Activated CD4-positive, alpha-beta memory T cell treated with anti-CD3 and anti-CD28 coated beads, Interleukin-2, amount 10 ng/mL, durations not matched to agents 7 days and 5 days (primary cell): ENCODE measurements around the gene SYNJ2. TPM values are rescaled to one million over a fixed set of nuclear protein-coding genes. Genes with fewer than 3 reads are reported as not detected.

Source experiments
- CTCF ChIA-PET: fragments of 350-600 bp; sonication (Branson Sonifier 250); formaldehyde crosslinking; loops from one replicate; lab custom pipeline; 2021; ENCODE audit warnings: antibody characterized with exemption, inconsistent platforms; lab: Charles Lee
- POLR2A ChIA-PET: fragments of 350-600 bp; sonication (Branson Sonifier 250); formaldehyde crosslinking; loops from one replicate; lab custom pipeline; 2021; ENCODE audit warnings: antibody characterized with exemption; lab: Charles Lee
- DNase-seq: peaks from one replicate; pipeline ENCODE4 v3.0.0-alpha.2; 2020
- H3K27ac Mint-ChIP-seq: one replicate; pipeline ENCODE4 v1.8.0; 2021; ENCODE audit warnings: mild to moderate bottlenecking, mixed read lengths
- H3K27me3 Mint-ChIP-seq: one replicate; pipeline ENCODE4 v1.8.0; 2021; ENCODE audit warnings: mixed read lengths
- H3K36me3 Mint-ChIP-seq: one replicate; pipeline ENCODE4 v1.8.0; 2021; ENCODE audit warnings: low read depth, mixed read lengths
- H3K4me1 Mint-ChIP-seq: one replicate; pipeline ENCODE4 v1.8.0; 2021; ENCODE audit warnings: mixed read lengths
- H3K4me3 Mint-ChIP-seq: one replicate; pipeline ENCODE4 v1.8.0; 2021; ENCODE audit warnings: mild to moderate bottlenecking, mixed read lengths
- H3K9me3 Mint-ChIP-seq: one replicate; pipeline ENCODE4 v1.8.0; 2021; ENCODE audit warnings: mixed read lengths
- total RNA-seq, 2 experiments: library from RNA; stranded (reverse); gene quantifications; one replicate each; pipeline ENCODE4 v1.2.3, GENCODE V29; 2021

Gene SYNJ2
- total RNA-seq, 2 experiments from 2014 or later = 36.8 to 39.1 TPM

DNA sequence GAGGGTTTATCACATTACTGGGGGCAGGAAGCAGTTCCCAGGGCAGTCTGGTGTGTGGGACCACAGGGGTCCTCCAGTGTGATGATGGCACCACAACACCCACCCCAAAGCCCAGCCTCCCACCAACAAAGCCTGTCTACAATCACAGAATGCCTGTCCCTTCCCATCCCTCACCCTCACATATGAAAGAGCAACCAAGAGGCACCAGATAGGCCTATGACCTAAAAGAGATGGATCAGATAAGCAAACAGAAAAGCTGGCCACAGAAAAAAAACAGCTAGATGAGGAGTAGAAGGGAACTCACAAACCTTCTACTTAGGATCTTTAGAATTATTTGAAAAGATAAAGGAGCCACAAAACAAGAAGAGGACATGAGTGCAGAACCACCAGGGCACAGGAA is 132.1 kb downstream of the SYNJ2 start:
- Mint-ChIP-seq H3K27me3 (no peaks in the 10 kb centered on the region), H3K9me3 (no peaks in the 10 kb centered on the region), H3K4me1 (peaks cover 2% of the 10 kb centered on the region), H3K27ac (no peak overlapping the region), H3K4me3 (no peak overlapping the region), H3K36me3 (peaks cover 37% of the 10 kb centered on the region)
- no peak for DNase-seq
- POLR2A ChIA-PET = no interaction called here
- CTCF ChIA-PET = no interaction called here

DNA sequence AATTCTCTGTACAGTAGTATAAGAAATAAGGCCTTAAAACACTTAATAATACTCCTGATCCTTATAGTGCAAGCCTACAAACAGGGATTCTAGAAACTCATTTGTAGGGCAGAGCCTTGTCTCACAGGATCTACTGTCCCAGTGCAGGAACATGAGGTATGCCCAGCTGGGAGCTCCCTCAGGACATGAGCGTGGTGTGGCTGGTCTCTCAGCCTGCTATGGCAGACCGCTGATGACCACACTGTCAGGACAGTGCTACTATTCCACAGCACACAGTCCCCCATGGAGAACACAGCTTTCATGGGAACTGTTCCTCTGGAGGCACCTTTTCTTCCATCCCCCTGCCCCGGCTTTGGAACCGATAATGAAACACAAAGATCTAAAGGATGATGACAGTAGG is 133.4 kb downstream of the SYNJ2 start:
- no peak for DNase-seq
- Mint-ChIP-seq H3K4me1 (peaks cover 2% of the 10 kb centered on the region), H3K27ac (no peak overlapping the region), H3K9me3 (no peaks in the 10 kb centered on the region), H3K36me3 (peaks cover 30% of the 10 kb centered on the region), H3K4me3 (no peak overlapping the region), H3K27me3 (no peaks in the 10 kb centered on the region)
- ChIA-PET CTCF (no interaction called here), POLR2A (interaction anchor here (1.2 kb wide), 1 partner anchor 13 kb away, joined by 3 read pairs; no protein-coding TSS in a partner anchor)

DNA sequence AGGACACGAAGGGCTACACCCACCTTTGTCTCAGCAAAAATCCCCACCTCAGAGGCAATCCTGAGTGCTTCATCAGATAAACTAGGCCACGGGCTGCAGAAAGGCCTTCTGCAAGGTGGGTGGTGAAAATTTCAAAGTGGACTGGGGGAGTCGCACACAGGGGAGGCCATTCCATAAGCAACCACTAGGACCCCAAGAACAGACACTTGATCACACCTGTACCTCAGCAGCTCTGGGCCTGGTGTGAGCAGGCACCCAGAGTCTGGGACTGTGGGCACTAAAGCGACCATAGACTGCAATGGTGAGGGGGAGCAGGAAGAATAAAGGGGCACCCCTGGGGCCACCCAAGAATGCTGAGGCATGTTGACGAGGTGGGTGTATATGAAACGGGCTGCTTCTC is 133.8 kb downstream of the SYNJ2 start:
- Mint-ChIP-seq H3K4me3 (no peak overlapping the region), H3K27me3 (no peaks in the 10 kb centered on the region), H3K36me3 (peaks cover 31% of the 10 kb centered on the region), H3K4me1 (peaks cover 2% of the 10 kb centered on the region), H3K27ac (no peak overlapping the region), H3K9me3 (no peaks in the 10 kb centered on the region)
- ChIA-PET POLR2A (interaction anchor here (1.2 kb wide), 1 partner anchor 12 kb away, joined by 3 read pairs; no protein-coding TSS in a partner anchor), CTCF (no interaction called here)
- no peak for DNase-seq

DNA sequence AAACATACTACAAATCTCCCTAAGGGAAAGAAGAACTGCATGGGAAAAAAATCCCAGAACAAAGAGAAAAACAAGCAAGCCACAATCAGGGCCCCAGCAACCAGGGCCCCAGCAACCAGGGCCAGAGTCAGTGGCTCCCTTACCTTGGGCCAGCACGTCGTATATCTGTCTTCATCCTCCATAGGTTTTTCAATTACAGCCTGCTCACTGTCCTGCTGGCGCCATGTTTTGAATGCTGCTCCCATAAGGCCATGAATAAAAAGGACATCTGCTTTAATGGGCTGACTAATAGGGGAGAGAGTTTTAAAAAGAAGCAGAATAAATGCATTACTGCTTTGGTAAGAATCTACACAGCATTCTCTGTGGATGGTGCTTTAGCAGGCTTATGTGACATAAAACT is 137.2 kb downstream of the SYNJ2 start:
- Mint-ChIP-seq H3K9me3 (no peaks in the 10 kb centered on the region), H3K27me3 (no peaks in the 10 kb centered on the region), H3K27ac (no peak overlapping the region), H3K4me3 (no peak overlapping the region), H3K36me3 (peaks cover 25% of the 10 kb centered on the region), H3K4me1 (peaks cover 2% of the 10 kb centered on the region)
- no peak for DNase-seq
- CTCF ChIA-PET = no interaction called here
- POLR2A ChIA-PET = no interaction called here

DNA sequence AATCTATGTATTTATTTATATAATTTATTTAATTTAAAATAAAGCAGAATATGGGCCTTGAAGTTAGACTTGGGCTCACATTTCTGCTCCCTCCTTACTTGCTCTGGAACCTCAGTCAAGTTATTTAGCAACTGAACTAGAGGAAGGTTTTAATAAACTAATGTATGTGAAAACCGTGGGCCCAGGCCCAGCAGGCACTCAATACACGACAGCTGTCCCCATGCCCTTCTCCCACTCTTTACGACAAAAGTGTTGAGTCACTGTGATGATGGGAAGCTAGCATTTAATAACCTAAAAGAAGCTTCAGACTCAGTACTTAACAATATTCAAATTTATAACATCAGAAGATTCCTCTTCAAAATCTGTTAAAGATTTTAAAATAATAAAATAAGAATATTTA is 139.7 kb downstream of the SYNJ2 start:
- peaks cover 17% of the 10 kb centered on the region for H3K36me3 Mint-ChIP-seq
- H3K27me3 Mint-ChIP-seq = no peaks in the 10 kb centered on the region
- no peak for DNase-seq
- POLR2A ChIA-PET = no interaction called here
- CTCF ChIA-PET = interaction anchor here (0.9 kb wide), 1 partner anchor 79 kb away, joined by 7 read pairs; no protein-coding TSS in a partner anchor
- no peak overlapping the region for H3K27ac Mint-ChIP-seq
- H3K4me3 Mint-ChIP-seq = no peak overlapping the region
- H3K4me1 Mint-ChIP-seq = no peaks in the 10 kb centered on the region
- no peaks in the 10 kb centered on the region for H3K9me3 Mint-ChIP-seq

DNA sequence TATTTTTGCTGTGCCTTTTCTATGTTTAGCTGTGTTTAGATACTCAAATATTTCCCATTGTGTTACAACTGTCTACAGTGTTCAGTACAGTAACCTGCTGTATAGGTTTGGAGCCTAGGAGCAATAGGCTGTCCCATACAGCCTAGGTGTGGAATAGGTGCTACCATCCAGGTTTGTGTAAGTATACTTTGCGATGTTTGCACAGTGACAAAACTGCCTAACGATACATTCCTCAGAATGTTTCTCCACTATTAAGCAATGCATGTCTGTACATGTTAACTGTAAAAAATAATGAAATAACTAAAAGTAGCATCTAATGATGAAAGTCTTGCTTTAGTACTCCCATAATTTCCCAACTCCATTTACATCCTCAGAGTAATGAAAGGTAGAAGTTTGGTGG is 140.4 kb downstream of the SYNJ2 start:
- ChIA-PET CTCF (interaction anchor here (0.9 kb wide), 1 partner anchor 79 kb away, joined by 7 read pairs; no protein-coding TSS in a partner anchor), POLR2A (no interaction called here)
- no peaks in the 10 kb centered on the region for H3K9me3 Mint-ChIP-seq
- DNase-seq = no peak
- no peak overlapping the region for H3K4me3 Mint-ChIP-seq
- H3K27ac Mint-ChIP-seq = no peak overlapping the region
- H3K36me3 Mint-ChIP-seq = peaks cover 17% of the 10 kb centered on the region
- no peaks in the 10 kb centered on the region for H3K27me3 Mint-ChIP-seq
- no peaks in the 10 kb centered on the region for H3K4me1 Mint-ChIP-seq

DNA sequence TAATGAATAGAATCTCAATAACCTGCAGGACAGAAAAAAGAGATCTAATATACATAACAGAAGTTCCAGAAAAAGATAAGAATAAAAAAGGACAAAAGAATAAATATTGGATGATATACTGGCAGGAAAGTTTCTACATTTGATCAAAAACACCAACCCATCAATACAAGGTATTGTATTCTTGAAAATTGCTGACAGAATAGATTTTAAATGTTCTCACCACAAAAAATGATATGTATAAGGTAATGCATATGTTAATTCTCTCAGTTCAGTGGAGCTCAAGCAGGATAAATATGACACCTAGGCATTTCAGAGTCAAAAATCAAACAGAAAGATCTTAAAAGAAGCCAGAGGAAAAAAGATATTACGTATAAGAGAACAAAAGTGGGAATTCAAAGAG is 142.6 kb downstream of the SYNJ2 start:
- CTCF ChIA-PET = no interaction called here
- DNase-seq = no peak
- POLR2A ChIA-PET = no interaction called here
- Mint-ChIP-seq H3K9me3 (no peaks in the 10 kb centered on the region), H3K27ac (no peak overlapping the region), H3K4me1 (no peaks in the 10 kb centered on the region), H3K27me3 (no peaks in the 10 kb centered on the region), H3K36me3 (peaks cover 13% of the 10 kb centered on the region), H3K4me3 (no peak overlapping the region)

DNA sequence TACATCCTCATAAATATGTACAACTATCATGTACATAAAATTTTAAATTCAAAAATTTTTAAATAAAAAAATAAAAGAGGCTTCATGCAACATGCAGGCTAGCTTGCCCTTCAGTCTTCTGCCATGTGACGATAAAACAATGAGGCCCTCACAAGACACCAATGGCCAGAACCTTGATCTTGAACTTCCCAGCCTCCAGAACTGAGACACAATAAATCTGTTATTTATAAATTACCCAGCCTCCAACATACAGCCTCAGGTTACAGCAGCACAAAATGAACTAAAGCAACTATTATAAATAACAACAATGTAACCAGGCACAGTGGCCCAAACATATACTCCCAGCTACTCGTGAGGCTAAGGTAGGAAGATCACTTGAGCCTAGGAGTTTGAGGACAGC is 143.6 kb downstream of the SYNJ2 start:
- ChIA-PET POLR2A (no interaction called here), CTCF (no interaction called here)
- no peaks in the 10 kb centered on the region for H3K9me3 Mint-ChIP-seq
- H3K4me1 Mint-ChIP-seq = no peaks in the 10 kb centered on the region
- no peak overlapping the region for H3K27ac Mint-ChIP-seq
- no peaks in the 10 kb centered on the region for H3K27me3 Mint-ChIP-seq
- H3K36me3 Mint-ChIP-seq = peaks cover 13% of the 10 kb centered on the region
- no peak overlapping the region for H3K4me3 Mint-ChIP-seq
- no peak for DNase-seq

DNA sequence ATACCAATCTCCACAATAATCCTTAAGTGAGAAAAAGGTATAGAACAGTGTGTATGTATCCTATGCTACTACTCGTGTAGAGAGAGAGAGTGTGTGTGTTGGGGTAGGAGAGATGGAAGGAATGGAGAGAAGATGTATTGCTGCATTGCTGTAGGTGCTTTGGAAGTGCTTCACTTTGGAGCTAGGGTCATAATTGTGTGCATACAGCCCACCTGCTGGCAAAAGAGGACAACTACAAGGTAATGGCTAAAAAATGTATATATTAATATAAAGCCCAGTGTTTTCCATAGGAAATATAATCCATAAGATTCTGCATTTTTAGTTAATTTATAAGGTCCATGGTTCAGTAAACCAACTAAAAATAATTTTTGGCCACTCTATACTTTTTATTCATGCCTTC is 150.3 kb downstream of the SYNJ2 start:
- peak; percentile 23 for DNase-seq
- CTCF ChIA-PET = interaction anchor here (0.5 to 2.9 kb wide), 7 partner anchors 12 to 579 kb away, joined by 3 to 12 read pairs (median 3); no protein-coding TSS in a partner anchor

DNA sequence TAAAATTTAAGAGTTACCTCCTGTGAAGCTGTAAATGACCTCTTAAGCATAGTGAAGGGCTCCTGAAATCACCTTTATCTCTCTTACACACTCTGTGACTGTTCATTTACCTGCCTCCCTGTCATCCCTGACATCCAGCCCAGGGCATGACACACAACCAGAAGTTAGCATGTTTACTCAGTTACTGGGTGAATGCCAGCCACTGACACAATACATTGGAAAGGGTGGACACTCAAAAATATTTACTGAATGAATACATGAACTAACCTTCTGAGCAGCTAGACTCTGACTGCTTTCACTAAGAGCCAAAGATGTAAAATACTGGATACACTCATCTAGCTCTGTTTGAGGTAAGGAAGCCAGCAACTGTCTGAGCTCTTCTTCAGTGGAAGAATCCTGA is 161.1 kb downstream of the SYNJ2 start:
- H3K4me1 Mint-ChIP-seq = peaks cover 7% of the 10 kb centered on the region
- DNase-seq = no peak
- H3K27me3 Mint-ChIP-seq = no peaks in the 10 kb centered on the region
- H3K9me3 Mint-ChIP-seq = no peaks in the 10 kb centered on the region
- no peak overlapping the region for H3K27ac Mint-ChIP-seq
- peaks cover 29% of the 10 kb centered on the region for H3K36me3 Mint-ChIP-seq
- H3K4me3 Mint-ChIP-seq = no peak overlapping the region
- POLR2A ChIA-PET = no interaction called here
- CTCF ChIA-PET = interaction anchor here (0.9 to 2.4 kb wide), 4 partner anchors 10 to 259 kb away, joined by 3 to 12 read pairs (median 6); no protein-coding TSS in a partner anchor

More for the DNA sequence above, 150.3 kb downstream of the SYNJ2 start:
- Mint-ChIP-seq H3K4me1 (no peaks in the 10 kb centered on the region), H3K36me3 (no peaks in the 10 kb centered on the region), H3K4me3 (no peak overlapping the region), H3K27me3 (no peaks in the 10 kb centered on the region), H3K27ac (no peak overlapping the region), H3K9me3 (no peaks in the 10 kb centered on the region)
- POLR2A ChIA-PET = no interaction called here

DNA sequence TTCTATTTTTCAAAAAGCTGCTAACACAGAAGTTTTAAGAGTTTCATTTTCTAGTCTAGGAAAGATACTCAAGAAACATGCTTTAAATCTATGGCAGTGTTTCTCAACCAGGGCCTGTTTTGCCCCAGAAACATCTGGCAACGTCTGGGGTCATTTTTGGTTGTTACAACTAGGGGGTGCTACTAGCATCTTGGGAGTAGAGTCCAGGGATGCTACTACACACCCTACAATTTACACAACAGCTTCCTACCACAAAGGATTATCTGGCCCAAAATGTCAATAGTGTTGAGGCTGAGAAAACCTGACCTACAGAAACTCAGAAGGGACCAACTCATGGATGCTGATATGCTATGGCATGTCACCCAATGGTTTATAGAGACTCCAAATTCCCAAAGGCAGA is 162.0 kb downstream of the SYNJ2 start:
- Mint-ChIP-seq H3K27me3 (no peaks in the 10 kb centered on the region), H3K9me3 (no peaks in the 10 kb centered on the region), H3K36me3 (peaks cover 26% of the 10 kb centered on the region), H3K4me1 (peaks cover 4% of the 10 kb centered on the region), H3K27ac (no peak overlapping the region), H3K4me3 (no peak overlapping the region)
- POLR2A ChIA-PET = no interaction called here
- no peak for DNase-seq
- CTCF ChIA-PET = interaction anchor here (0.9 to 2.4 kb wide), 4 partner anchors 9 to 258 kb away, joined by 3 to 12 read pairs (median 6); no protein-coding TSS in a partner anchor

Other genes with a start within 250 kb of the SYNJ2 start
- gene SNX9, start 158.6 kb upstream of the SYNJ2 start, total RNA-seq = 10 to 100 TPM; 39.8 to 40.1 TPM
- gene SERAC1, start 186.4 kb downstream of the SYNJ2 start, total RNA-seq = 1 to 10 TPM; 6.1 to 7.0 TPM
- gene GTF2H5, start 186.5 kb downstream of the SYNJ2 start, total RNA-seq = 10 to 100 TPM; 18.7 to 20.3 TPM